A172 (cell line): ENCODE data around the gene C2orf76. TPM values are rescaled to one million over a fixed set of nuclear protein-coding genes. Genes with fewer than 3 reads are reported as not detected.

Experiments
- DNase-seq: peaks from one replicate; pipeline ENCODE4 v3.0.0-alpha.2; 2015; ENCODE audit warnings: low spot score
- total RNA-seq: library from RNA; depleted of rRNA; stranded (reverse); fragments of >200 nt; shearing (Covaris generic); gene quantifications from 2 replicates; pipeline ENCODE4 v1.2.3, GENCODE V29; 2014

Gene C2orf76
- total RNA-seq, 1 experiment from 2014 or later = 25.6 TPM

DNA sequence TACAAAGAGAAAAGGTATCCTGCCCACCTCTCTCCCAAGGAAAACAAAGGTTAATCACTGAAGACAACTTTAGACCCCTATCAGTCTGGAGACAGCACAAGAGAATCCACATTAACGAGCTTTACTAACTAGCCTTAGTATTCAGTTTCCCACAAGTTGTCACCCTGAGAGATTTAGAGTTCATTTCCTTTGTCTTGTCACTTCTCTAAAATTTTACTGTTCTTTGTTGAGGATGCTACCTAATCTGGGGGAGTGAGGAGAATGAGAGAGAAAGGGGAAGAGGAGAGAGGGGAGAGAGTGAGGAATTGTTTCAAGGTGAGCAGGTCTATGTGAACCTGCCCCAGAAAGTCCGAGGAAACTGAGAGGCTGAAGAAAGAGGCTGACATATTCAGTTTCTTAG, 28.4 kb downstream of the C2orf76 start:
- no peak for DNase-seq

DNA sequence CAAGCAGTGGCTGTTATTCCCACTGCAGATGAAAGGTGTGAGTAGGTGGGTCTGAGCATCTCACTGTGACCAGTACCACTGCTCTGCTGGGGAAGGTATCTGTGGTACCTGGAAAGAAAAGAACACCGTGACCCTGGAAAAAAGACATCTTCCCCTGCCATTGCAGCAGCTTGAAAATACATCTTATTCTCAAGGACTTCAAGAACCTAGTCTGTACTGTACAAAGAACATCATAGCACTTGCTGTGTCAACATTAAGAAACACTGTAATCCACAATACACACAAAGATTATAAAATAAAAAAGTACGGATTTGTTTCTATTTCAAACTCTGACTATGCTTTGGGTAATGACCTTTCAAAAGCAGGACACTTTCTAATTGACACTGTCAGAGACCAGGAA, 28.9 kb downstream of the C2orf76 start:
- no peak for DNase-seq

DNA sequence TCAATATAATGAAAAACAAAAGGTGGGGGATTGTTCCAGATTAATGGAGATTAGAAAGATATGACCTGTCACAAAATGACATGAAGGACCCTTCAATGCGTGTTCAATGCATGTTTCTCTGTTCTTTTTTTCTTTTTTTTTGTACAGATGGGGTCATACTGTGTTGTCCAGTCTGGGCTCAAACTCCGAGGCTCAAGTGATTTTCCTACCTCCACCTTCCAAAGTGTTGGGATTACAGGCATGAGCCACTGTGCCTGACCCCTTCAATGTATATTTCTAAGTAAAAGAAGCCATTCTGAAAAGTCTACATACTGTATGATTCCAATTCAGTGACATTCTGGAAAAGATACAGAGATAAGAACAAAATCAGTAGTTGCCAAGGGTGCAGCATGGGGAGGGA, 32.8 kb downstream of the C2orf76 start:
- DNase-seq = no peak

DNA sequence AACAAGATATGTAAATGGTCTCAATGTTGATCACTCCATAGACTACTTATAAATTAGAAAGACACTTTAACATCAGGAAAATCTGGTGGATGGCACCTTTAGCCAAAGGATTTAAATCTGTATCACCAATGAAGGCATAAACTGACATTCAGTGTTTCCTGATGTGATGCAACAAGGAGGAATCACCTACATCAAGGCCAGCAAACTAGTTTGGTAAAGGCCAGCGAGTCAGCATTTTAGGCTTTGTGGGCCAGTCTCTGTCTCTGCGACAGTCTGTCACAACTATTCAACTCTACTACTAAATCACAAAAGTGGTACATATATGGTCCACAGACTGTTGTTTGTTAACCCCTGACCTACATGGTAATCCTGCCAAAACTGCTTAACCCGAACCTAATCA, 33.3 kb downstream of the C2orf76 start:
- DNase-seq = no peak

DNA sequence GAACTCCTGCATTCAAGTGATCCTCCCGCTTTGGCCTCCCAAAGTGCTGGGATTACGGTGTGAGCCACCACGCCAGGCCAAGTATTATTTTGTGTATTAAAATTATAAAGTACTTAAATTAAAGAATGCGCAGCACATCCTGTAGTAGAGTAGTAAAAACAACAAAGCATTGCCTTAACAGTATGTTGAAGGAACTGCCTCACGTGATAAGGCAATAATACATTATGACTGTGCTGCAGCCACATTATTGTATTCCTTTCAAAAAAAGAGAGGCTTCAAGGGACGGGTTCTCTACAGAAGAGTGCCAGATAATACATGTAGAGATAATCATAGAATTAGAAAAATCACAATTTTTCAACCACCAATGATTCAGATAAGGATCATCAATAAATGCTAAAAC, 33.7 kb downstream of the C2orf76 start:
- DNase-seq = no peak

DNA sequence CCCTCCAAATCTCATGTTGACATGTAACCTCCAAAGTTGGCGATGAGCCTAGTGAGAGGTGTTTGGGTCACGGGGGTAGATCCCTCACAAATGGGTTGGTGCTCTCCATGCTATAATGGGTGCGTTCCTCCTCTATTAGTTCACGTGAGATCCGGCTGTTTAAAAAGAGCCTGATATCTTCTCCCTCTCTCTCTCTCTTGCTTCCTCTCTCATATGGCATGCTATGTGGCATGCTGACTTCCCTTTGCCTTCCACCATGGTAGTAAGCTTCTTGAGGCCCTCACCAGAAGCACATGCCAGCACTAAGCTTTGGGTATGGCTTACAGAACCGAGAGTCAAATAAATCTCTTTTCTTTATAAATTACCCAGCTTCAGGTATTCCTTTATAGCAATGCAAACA, 39.2 kb downstream of the C2orf76 start:
- no peak for DNase-seq

DNA sequence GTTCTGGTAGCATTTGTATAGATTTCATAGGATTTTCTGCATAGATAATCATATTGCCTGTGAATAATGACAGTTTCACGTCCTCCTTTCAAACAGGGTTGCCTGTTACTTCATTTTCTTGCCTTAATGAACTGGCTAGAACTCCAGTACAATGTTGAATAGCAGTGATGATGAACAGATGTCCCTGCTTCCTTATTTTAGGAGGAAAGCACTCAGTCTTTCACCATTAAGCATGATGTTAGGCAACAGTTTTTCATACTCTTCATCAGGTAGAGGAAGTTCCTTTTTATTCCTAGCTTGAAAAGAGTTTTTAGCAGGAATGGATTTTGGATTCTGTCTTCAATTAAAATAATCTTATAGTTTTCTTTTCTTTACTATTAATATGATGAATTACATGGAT, 39.7 kb downstream of the C2orf76 start:
- DNase-seq = no peak

DNA sequence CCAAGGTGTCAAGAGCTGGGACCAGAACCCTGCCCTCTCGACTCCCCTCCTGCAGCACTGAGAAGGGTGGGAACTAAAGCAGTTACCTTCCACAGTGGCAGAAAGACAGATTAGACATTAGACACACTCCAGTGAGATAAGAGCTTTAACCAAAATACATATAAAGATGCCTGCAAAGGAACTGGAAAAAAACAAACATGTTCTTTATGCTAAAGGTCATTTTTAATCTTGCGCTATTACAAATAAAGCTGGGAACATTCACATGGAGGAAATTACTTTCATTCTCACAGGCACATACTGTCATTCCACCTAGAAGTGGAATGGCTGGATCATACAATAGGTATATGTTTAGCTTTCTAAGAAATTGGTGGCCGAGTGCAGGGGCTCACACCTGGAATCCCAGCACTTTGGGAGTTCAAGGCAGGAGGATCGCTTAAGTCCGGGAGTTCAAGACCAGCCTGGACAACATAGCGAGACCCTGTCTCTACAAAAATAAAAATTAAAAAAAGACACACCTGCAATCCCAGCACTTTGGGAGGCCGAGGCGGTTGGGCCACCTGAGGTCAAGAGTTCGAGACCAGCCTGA, 41.9 kb downstream of the C2orf76 start:
- DNase-seq = no peak

DNA sequence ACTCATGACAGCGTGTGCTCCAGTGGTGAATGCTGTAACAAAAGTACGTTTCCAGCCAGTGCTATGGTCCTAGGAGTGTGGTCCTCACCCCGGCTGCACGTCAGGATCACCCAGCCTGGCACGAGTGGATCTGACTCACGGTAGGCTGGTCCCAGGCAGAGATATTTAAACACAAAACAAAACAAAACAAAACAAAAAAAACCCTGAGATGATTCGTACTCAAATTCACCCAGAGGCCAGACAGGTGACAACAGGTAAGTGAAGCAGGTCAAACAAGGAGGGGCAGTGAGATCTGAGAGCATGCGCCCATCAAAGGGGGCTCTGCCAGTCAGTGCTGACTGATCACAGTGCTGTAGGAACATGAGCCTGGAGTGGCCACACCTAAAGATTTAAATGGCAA, 43.2 kb downstream of the C2orf76 start:
- DNase-seq = no peak

DNA sequence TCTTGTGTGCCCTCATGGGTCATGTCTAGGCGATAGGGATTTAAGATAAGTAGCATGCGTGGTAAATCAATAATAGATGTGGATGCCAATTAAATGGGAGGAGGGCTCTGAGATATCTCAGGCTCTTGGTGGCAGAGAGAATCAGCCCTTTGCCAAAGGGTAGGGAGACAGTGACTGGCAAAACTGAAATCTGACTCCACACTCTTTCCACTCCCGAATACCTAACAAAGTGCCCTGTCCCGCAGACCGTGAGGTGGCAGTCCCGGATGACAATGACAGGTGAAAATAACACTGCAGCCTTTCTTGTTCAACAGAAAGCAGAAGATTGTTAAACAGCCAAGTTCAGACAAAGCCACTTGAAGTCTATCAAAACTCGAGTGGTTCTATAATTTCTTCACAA, 47.0 kb downstream of the C2orf76 start:
- no peak for DNase-seq

DNA sequence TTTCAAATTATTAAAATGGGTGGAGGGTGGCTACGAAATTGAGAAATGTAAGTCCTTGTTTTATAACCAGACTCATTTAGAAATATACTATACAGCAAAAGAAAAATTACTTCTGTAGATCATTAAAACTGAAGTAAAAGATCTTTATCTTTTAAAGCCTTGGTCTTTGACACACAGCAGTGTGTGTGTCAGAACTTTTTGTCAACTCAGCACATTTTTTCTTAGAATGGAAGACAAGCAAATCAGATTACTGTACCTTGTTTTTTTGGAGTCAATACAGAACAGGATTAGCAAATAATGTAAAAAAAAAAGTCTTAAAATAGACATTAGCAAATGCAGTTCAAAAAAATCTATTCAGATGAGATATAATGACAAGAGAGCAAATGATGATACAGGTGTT, 49.1 kb downstream of the C2orf76 start:
- no peak for DNase-seq

DNA sequence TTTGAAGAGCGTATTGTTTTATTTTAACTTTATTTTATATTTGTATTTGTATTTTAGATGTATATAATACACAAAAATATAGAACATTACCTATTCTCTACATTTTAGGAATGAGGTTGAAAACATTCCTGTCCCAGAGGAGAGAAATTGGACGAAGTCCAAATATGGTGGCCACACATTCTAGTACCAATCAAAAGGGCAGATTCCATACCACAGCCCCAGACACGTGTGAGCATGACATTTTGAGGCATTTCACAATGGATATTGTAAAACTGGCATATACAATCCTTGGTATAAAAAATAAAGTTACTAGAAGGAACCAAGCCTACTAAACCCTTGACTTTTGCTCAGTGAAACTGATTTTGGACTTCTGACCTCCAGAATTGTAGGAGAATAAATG, 50.6 kb downstream of the C2orf76 start:
- DNase-seq = no peak

DNA sequence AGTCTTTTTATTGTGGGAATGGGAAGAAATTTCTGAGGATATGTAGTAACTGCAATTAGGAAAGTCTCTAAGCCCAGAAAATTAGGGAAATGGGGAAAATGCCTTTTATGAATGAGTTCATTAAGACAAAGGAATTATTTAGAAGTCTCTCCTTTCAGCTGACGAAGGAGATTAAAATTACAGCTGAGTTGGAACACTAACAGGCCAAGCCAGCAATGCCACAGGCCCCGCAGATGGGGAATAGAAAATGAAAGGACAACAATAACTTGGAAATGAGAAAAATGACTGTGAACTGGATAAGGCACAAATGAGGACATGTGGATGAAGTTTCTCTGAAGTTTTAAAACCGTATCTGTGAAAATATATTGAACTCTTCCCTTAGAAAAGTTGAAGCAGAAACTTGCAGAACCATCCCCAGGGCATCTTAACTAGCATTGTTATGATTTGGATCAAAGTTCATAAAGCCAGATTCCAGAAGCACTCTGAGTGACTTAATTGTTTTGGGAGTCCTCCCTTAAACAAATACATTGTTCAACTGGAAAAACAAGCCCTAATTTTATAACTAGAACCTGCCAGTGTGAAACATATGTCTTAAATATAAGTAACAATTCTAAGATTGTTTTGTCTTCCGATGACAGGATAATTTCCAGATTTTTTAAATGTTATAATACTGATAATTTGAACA, 51.3 kb downstream of the C2orf76 start:
- no peak for DNase-seq

DNA sequence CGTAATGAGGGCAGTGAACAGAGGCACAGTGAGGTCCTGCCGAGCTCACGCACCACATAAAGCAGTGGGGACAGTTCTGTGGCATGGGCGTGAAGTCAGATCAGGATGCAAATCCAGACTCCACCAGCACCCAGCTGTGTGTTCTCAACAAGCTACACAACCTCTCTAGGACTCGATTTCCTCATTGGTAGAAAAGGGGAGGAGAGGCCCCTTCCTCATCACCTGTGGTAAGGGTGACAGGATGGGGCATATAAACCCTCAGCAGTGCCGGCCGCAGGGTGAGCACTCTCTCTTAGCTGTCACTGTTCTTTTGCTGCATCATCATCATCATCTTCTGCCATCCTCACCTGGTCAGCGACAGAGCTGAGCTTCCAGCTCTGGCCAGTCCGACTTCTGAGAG, 54.8 kb downstream of the C2orf76 start:
- no peak for DNase-seq

DNA sequence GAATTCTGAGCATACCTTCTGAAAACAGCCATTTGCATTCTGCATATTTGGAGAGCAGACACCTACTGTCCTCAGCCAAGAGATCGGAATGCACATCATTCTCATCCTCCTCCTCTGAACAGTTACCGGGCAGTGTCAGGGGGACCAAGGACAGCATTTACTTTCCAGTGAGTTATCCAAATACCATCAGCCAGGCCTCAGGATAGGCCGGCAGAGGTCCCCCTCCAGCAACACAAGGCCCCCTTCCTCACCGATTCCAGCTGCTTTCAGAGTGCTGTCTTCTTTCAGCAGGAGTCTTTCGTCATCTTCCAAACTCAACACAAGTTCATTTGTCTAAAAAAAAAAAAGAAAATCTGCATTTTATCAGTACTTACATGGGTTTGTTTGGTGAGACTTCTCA, 55.3 kb downstream of the C2orf76 start:
- no peak for DNase-seq

DNA sequence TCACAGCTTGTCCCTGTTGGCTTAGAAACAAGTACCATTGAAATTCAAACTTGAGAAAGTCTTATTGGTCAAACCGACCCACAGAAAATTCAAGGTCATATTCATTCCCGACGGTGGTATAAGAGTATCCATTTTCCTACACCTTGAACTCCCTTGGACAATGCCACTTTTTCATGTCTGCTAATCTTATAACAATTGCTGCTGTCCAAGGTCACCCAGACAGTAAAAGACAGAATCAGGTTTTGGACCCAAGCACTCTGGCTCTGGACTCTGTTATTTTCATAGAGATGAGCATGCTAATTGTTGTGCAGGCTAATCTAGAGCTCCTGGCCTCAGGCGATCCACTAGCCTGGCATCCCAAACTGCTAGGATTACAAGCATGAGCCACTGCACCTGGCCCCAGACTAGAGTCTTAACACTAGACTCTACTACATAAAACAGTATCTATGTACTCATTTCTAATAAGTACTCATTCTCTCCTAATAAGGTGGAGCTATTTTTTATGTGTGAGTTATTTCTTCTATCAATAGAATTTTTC, 57.8 kb downstream of the C2orf76 start:
- DNase-seq = no peak

DNA sequence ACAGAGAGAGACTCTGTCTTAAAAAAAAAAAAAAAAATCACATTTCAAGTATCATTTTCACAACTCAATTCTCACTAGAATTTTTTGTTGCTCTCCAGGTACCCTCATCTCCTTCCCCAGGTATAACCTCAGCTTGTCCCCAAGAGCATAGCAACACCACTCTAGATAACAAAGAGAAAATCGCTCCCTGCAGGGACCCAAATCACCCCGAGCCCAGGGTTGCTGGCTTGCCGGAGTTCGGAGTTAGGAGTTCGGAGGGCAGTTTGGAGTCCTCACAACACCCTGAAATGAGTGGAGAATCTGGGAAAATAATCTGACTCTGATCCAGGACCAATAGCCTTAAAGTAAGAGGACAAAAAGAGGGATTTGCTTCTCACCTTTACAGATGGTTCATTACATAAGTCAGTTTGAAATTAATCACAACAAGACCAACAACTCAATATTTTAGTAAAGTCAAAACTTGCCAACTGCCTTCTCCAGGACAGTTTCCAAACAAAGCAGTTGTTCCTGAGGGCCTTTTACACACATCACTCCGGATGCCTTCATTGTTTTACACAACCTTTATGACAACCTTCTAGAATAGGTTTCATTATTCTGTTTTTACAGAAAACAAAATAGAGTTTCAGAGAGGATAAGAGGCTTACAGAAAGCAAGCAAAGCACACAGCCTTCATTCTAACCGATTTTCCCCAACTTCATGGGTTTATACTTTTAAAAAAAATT, 59.1 kb downstream of the C2orf76 start:
- no peak for DNase-seq

DNA sequence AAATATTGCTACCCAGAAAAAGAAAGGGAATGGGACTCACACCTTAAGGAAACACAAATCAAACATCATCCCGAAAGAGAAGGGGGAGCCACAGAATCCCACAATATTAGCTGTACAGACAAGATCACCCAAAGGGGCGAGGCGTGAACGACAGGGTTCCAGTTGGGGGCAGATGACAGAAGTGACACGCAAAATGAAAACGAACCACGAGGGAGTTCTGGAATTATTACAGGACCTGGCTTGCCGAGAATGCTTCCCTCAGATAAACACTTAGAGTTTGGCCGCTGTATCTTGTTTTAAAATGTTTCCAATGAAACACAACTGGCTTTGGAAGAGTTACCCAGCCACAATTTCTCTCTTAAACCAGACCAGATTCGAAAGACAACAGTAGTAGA, 60.4 kb downstream of the C2orf76 start:
- no peak for DNase-seq

DNA sequence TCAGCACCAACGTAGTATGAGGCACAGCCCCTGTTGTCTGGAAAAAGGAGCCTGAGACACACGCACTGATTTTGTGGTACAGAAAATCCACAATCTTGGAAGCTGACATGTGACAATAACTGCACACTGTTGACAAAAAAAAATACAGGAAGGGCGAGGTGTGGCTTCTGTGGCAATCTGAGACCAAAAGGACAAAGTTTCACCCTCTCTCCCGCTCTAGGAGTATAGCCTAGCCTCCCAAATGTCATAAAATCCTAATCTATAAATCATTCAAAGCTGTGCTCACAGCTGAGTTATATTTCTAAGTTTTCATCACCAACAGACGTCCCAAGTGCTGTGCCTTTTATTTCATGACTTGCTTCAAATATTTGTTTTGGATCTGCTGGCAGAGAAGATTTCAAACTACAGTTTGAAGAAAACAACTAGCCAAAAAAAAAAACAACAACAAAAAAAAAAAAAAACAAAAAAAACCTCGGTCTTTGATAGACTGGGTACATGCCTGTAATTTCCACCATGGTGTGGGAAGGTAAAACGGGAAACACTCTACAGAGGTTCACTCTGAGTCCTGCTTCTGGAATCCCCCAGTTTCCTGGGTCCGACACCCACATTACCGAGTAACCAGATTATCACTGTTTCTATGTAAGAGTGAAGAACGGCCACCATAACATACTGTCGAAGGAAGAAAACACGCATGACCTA, 61.0 kb downstream of the C2orf76 start:
- no peak for DNase-seq

DNA sequence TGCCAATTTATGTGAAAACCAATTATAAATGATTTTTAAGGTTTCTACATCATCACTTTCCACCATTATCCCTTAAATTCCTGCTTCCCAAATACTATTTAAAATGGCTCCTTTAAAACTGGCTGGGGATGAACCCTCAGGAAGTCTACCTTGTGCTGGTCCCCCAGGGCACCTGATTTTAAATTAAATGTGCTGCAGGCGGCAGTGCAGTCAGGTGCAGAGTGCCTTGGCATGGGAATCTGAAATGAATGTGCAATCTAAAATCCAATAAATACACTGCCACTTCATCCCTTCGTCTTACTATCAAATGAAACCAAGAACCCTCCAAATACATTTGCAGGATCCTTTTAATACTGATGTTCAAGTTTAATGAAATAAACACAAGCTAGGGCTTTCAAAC, 61.8 kb downstream of the C2orf76 start:
- DNase-seq = no peak

DNA sequence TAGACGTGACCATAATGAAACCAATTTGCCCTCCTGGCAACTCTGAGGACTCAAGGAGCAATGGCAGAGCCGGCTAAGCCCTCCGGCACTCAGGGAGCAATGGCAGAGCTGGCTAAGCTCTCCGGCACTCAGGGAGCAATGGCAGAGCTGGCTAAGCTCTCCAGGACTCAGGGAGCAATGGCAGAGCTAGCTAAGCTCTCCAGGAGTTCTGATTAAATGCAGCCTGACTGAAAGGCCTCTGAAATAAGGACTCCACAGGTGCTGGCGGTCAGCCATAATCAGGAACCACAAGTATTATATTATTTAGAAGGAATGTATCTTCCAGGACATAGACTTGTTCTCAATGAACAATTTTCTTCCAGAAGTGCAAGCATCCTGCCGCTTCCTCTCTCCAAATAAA, 65.2 kb downstream of the C2orf76 start:
- DNase-seq = peak; percentile 27

DNA sequence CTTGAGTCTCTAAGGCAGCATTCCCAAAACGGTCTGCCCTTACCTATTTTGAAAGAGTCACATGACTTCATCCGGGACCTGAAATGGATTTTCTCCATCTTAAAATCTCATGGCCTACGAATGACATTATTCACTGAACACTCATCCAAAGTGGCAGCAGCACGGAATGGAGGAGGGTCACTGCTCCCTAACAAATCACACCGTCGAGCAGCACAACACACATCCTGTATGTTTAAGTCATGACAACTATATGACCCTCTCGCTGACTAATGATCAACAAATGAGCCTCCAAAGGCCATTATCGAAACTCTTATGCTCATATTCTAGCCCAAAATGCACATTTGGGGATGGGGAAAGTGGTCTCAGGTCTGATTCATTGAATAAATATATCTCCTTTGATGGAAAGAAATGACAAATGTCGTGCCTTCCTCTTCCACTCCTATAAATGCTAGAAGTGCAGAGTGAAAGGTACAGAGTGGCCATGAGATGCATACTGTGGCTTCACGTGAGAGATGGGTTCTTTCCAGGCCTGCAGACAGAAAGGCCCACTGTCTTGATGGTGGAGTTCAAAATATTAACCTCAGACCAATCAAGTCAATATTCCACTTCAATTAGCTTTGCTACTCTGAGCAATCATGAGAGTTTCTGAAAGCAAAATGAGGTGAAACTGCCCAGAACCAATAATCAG, 70.8 kb downstream of the C2orf76 start:
- DNase-seq = no peak
